ENCODE results near the gene GNG7.
A peak's percentile ranks its signal among the peaks of the same experiment; 100 is the strongest.
"Not testable (repeated sequence)": the region's sequence is repeated elsewhere in the genome, so short reads cannot be mapped to it uniquely, and the experiment has no call there.

The GNG7 gene

DNA sequence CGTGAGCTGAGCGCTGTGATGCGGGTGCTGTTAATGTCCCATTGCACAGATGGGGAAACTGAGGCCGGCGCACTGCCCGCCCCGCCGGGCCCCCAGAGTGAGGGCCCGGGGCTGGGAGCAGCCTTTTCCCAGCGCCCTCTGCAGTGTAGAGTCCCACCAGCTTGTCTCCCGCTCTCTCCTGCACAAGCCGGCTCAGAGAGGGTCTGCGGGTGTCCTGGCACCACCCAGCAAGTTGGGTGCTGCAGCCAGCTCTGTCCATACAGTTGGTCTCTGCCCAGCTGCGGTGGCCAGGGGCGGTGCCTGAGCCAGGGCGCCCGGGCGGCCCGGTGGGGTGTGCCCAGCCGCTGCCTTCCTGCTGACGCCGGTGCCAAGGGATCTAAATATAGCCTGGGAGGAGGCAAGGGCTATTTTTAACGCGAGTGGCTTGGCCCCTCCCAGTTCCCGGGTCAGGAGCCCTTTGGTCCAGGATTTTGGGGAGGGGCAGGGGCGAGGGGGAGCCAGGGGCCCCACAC, 207.3 kb downstream of the GNG7 start:
- peaks cover 37% of the 10 kb centered on the region for H3K4me1 ChIP-seq
- H2AFZ ChIP-seq, result peak overlapping the region; percentile 94
- peak overlapping the region; percentile 66 for H3K4me3 ChIP-seq (ENCODE audit: low read depth, low read length)
- H3K27ac ChIP-seq, result peak overlapping the region; percentile 100
- no peaks in the 10 kb centered on the region for H3K79me2 ChIP-seq
- H3K36me3 ChIP-seq (ENCODE audit: control insufficient read depth, insufficient read depth, low read length), result no peaks in the 10 kb centered on the region
- H3K9me3 ChIP-seq (ENCODE audit: control insufficient read depth, low read length), result no peaks in the 10 kb centered on the region
- H3K9ac ChIP-seq, result peak overlapping the region; percentile 73
- TF ChIP-seq, protein P1, sequence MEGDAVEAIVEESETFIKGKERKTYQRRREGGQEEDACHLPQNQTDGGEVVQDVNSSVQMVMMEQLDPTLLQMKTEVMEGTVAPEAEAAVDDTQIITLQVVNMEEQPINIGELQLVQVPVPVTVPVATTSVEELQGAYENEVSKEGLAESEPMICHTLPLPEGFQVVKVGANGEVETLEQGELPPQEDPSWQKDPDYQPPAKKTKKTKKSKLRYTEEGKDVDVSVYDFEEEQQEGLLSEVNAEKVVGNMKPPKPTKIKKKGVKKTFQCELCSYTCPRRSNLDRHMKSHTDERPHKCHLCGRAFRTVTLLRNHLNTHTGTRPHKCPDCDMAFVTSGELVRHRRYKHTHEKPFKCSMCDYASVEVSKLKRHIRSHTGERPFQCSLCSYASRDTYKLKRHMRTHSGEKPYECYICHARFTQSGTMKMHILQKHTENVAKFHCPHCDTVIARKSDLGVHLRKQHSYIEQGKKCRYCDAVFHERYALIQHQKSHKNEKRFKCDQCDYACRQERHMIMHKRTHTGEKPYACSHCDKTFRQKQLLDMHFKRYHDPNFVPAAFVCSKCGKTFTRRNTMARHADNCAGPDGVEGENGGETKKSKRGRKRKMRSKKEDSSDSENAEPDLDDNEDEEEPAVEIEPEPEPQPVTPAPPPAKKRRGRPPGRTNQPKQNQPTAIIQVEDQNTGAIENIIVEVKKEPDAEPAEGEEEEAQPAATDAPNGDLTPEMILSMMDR (IDR thresholded peaks at IDR 0.05), result no peak
- H3K27me3 ChIP-seq (ENCODE audit: control insufficient read depth, insufficient read depth, low read length), result no peaks in the 10 kb centered on the region
- H3K4me2 ChIP-seq (ENCODE audit: low read length), result peak overlapping the region; percentile 84

DNA sequence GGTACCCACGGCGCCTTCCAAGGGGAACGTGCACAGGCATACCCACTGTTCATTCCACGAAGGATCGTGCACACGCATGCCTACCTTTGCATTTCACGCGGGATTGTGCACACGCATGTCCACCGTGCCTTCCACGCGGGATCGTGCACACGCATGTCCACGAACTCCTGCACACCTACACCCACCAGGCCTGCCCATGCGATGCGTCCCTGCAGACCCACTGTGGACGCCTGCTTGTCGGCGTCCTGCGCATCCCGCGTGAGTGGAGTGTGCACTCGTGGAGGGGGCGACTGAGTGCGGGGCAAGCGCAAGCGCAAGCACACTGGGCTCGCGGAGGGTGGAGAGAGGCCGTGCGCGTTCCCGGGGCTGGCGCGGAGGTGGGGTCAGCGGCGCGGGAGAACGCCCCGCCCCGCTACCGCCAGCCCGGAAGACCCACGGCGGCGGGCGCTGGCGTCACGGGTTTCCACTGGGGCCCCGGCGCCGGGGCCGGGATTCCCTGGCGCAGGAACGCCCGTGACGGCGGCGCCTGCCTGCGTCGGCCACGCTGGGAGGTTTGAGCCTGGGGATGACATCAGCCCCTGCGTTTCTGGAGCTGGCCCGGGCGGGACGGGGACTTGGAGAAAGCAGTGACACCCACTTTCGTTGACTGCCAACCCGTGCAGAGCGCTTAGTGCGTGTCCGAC, 207.9 kb downstream of the GNG7 start:
- TF ChIP-seq, protein P1 (IDR thresholded peaks at IDR 0.05), result no peak
- H3K36me3 ChIP-seq (ENCODE audit: control insufficient read depth, insufficient read depth, low read length), result no peaks in the 10 kb centered on the region
- H3K9ac ChIP-seq, result peak overlapping the region; percentile 73
- no peaks in the 10 kb centered on the region for H3K27me3 ChIP-seq (ENCODE audit: control insufficient read depth, insufficient read depth, low read length)
- H2AFZ ChIP-seq, result peak overlapping the region; percentile 94
- H3K4me2 ChIP-seq (ENCODE audit: low read length), result peak overlapping the region; percentile 84
- H3K9me3 ChIP-seq (ENCODE audit: control insufficient read depth, low read length), result no peaks in the 10 kb centered on the region
- peak overlapping the region; percentile 66 for H3K4me3 ChIP-seq (ENCODE audit: low read depth, low read length)
- H3K4me1 ChIP-seq, result peaks cover 40% of the 10 kb centered on the region
- H3K79me2 ChIP-seq, result no peaks in the 10 kb centered on the region
- peak overlapping the region; percentile 100 for H3K27ac ChIP-seq

DNA sequence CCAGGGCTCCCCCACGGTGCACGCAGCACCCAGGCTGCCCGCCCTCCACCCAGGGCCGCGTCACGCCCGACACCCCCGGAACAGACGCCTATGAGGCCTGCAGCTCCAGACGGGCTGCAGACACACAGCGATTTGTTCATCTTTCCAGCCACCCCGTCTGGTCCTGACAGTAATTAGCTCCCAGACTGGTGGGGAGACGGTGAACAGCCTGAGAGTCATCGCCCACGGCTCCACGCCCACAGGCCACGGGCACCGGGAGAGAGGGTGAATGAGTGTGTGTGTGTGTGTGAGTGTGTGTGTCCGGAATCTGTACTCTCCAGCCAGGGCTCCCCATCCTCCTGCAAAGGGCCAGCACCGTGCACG, 208.4 kb downstream of the GNG7 start:
- H3K4me1 ChIP-seq, result peaks cover 40% of the 10 kb centered on the region
- H3K79me2 ChIP-seq, result no peaks in the 10 kb centered on the region
- H3K9ac ChIP-seq, result no peak overlapping the region
- no peak overlapping the region for H3K4me2 ChIP-seq (ENCODE audit: low read length)
- no peak overlapping the region for H2AFZ ChIP-seq
- no peaks in the 10 kb centered on the region for H3K36me3 ChIP-seq (ENCODE audit: control insufficient read depth, insufficient read depth, low read length)
- H3K27ac ChIP-seq, result peak overlapping the region; percentile 100
- H3K4me3 ChIP-seq (ENCODE audit: low read depth, low read length), result no peak overlapping the region
- H3K9me3 ChIP-seq (ENCODE audit: control insufficient read depth, low read length), result no peaks in the 10 kb centered on the region
- H3K27me3 ChIP-seq (ENCODE audit: control insufficient read depth, insufficient read depth, low read length), result no peaks in the 10 kb centered on the region
- TF ChIP-seq, protein P1 (IDR thresholded peaks at IDR 0.05), result no peak

DNA sequence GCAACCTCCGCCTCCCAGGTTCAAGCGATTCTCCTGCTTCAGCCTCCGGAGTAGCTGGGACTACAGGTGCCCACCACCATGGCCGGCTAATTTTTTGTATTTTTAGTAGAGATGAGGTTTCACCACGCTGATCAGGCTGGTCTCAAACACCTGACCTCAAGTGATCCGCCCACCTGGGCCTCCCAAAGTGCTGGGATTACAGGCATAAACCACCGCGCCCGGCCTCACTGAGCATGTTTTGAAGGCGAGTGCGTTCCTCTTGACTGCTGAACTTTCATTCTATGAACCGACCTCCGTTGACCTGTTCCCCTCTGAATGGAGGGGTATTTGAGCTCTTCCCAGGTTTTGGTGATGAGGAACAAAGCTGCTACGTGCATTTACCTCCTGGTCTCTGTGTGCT, 209.0 kb downstream of the GNG7 start:
- H3K4me3 ChIP-seq (ENCODE audit: low read depth, low read length); H2AFZ ChIP-seq; H3K9me3 ChIP-seq (ENCODE audit: control insufficient read depth, low read length); H3K79me2 ChIP-seq; H3K27me3 ChIP-seq (ENCODE audit: control insufficient read depth, insufficient read depth, low read length); H3K9ac ChIP-seq; H3K36me3 ChIP-seq (ENCODE audit: control insufficient read depth, insufficient read depth, low read length); H3K4me2 ChIP-seq (ENCODE audit: low read length): not testable (repeated sequence)
- Histone ChIP-seq H3K4me1 (peaks cover 38% of the 10 kb centered on the region), H3K27ac (peak overlapping the region; percentile 100)

DNA sequence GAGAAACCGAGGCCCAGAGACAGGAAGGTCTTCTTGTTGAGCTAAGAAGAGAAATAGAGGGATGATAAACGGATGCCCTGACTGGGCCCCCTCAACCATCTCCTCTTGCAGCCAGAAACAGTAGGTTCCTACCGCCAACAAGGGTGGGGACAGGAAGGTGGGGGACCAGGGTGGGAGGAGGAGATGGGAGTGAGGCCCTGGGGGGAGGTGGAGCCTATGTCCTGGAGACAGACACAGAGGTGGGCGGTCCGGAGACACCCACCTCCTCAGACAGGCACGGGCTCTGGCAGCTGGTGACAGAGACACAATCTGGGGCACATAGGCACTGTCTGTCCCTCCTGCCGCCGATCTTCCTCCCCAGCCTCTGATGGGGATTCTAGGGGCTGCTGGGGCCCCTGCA, 209.6 kb downstream of the GNG7 start:
- TF ChIP-seq, protein P1 (IDR thresholded peaks at IDR 0.05), result no peak
- Histone ChIP-seq H3K79me2 (no peaks in the 10 kb centered on the region), H3K27ac (peak overlapping the region; percentile 97), H2AFZ (no peak overlapping the region), H3K4me1 (peaks cover 38% of the 10 kb centered on the region), H3K9ac (no peak overlapping the region), H3K27me3 (ENCODE audit: control insufficient read depth, insufficient read depth, low read length) (no peaks in the 10 kb centered on the region), H3K9me3 (ENCODE audit: control insufficient read depth, low read length) (no peaks in the 10 kb centered on the region), H3K36me3 (ENCODE audit: control insufficient read depth, insufficient read depth, low read length) (no peaks in the 10 kb centered on the region), H3K4me2 (ENCODE audit: low read length) (no peak overlapping the region), H3K4me3 (ENCODE audit: low read depth, low read length) (no peak overlapping the region)

Data from parathyroid adenoma (tissue), 2 donors.